Testis (tissue), 3 donors: Measurements from ENCODE around the gene SLC22A6. TPM values are rescaled to one million over a fixed set of nuclear protein-coding genes. Genes with fewer than 3 reads are reported as not detected.

ENCODE experiments used
- DNase-seq: peaks from one replicate; pipeline ENCODE4 v3.0.0-alpha.2; 2019
- H3K27ac ChIP-seq, 2 donors: fragments of 200-600 bp; sonication (generic); one replicate each; pipeline ENCODE4 v1.5.1; 2019
- H3K27me3 ChIP-seq: fragments of 200-600 bp; sonication (generic); one replicate; pipeline ENCODE4 v1.5.1; 2019
- H3K36me3 ChIP-seq: fragments of 200-600 bp; sonication (generic); one replicate; pipeline ENCODE4 v1.5.1; 2017; ENCODE audit warnings: low read depth; ENCODE audit errors: missing control alignments
- H3K4me1 ChIP-seq: fragments of 200-600 bp; sonication (generic); one replicate; pipeline ENCODE4 v1.5.1; 2019
- H3K4me3 ChIP-seq, 2 donors: fragments of 200-600 bp; sonication (generic); one replicate each; pipeline ENCODE4 v1.5.1; 2017 to 2019
- H3K9me3 ChIP-seq: fragments of 200-600 bp; sonication (generic); one replicate; pipeline ENCODE4 v1.5.1; 2017
- POLR2A ChIP-seq: fragments of 450-650 bp; IDR thresholded peaks from one replicate; pipeline ENCODE4 v1.6.1; 2017; ENCODE audit warnings: antibody characterized with exemption, mild to moderate bottlenecking, moderate library complexity
- WGBS, 2 donors: methylation state at CpG; one replicate each; pipeline ENCODE4 v1.1.5; 2018; 5-methylcytosine and 5-hydroxymethylcytosine counted together
- intact Hi-C: fragments of 100-400 bp; cut with DNase I; formaldehyde crosslinking; loops from one replicate; pipeline ENCODE4 v1.15.1; 2023; ENCODE audit warnings: low total_unique reads
- polyA plus RNA-seq: library from polyadenylated mRNA; stranded (reverse); fragments of 350-450 nt; fragmentation: Illumina TruSeq; extraction: RNeasy Lipid Tissue Mini Kit (QIAGEN cat#74804); gene quantifications from one replicate; pipeline ENCODE4 v1.2.3, GENCODE V29; 2014; ENCODE audit warnings: low read depth, low replicate concordance; ENCODE audit not compliant: insufficient read depth
- total RNA-seq, 2 donors: library from RNA; depleted of rRNA; stranded (reverse); fragments of >200 nt; gene quantifications; one replicate each; pipeline ENCODE4 v1.2.3, GENCODE V29; 2016
- TF ChIP-seq, protein P1 (sequence below), 3 experiments: fragments of 450-650 bp in 2 of 3; fragments of 200-600 bp in 1 of 3; sonication (generic) in 1 of 3; IDR thresholded peaks; one replicate each; pipeline ENCODE4 v1.5.1; 2016 to 2019; ENCODE audit warnings: antibody characterized with exemption in 3 of 3, mild to moderate bottlenecking in 2 of 3, moderate library complexity in 1 of 3

Gene SLC22A6
- total and polyA plus RNA-seq, 3 donors from 2014 or later = not detected

DNA sequence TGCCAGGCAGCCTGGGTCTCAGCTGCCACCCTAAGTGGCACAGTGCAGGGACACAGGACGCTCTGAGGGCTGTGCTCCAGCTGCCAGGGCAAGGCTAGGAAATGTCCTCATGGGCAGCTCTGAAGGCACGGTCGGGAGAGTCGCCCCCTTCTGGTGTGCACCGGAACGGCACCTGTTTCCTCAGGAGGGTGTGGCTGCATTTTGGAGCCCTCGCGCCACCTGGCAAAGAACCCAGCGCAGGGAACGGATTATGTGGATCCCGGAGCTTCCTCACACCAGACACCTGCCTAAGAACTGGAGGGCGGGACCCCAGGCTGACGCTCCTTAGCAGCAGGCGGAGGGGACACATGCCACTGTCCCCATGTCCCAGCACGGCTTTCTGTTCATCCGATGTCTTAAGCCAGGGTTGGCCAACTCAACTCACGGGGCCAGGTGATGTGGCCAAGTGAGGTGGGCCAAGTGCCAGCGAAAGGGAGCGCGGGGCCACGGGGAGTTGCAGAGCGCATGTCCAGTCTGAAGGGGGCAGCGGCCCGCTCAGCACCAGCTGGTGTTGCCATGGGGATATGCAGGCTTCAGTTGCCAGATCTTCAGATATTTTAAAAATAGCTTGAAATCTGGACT lies 36.0 kb upstream of the SLC22A6 start:
- WGBS, 2 donors = 64 to 75% methylated on average over 16 to 24 of the region's 24 CpGs
- H3K27ac ChIP-seq = no peak overlapping the region
- no peak for TF ChIP-seq POLR2A
- TF ChIP-seq, protein P1, sequence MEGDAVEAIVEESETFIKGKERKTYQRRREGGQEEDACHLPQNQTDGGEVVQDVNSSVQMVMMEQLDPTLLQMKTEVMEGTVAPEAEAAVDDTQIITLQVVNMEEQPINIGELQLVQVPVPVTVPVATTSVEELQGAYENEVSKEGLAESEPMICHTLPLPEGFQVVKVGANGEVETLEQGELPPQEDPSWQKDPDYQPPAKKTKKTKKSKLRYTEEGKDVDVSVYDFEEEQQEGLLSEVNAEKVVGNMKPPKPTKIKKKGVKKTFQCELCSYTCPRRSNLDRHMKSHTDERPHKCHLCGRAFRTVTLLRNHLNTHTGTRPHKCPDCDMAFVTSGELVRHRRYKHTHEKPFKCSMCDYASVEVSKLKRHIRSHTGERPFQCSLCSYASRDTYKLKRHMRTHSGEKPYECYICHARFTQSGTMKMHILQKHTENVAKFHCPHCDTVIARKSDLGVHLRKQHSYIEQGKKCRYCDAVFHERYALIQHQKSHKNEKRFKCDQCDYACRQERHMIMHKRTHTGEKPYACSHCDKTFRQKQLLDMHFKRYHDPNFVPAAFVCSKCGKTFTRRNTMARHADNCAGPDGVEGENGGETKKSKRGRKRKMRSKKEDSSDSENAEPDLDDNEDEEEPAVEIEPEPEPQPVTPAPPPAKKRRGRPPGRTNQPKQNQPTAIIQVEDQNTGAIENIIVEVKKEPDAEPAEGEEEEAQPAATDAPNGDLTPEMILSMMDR (IDR thresholded peaks at IDR 0.05) = peak in 2 of 3 experiments; percentile 8 to 30
- H3K4me1 ChIP-seq = peaks cover 6% of the 10 kb centered on the region
- intact Hi-C loops = no loop called here
- no peak for DNase-seq
- H3K36me3 ChIP-seq = no peaks in the 10 kb centered on the region
- H3K9me3 ChIP-seq = no peaks in the 10 kb centered on the region
- no peak overlapping the region for H3K4me3 ChIP-seq
- H3K27me3 ChIP-seq = no peaks in the 10 kb centered on the region

DNA sequence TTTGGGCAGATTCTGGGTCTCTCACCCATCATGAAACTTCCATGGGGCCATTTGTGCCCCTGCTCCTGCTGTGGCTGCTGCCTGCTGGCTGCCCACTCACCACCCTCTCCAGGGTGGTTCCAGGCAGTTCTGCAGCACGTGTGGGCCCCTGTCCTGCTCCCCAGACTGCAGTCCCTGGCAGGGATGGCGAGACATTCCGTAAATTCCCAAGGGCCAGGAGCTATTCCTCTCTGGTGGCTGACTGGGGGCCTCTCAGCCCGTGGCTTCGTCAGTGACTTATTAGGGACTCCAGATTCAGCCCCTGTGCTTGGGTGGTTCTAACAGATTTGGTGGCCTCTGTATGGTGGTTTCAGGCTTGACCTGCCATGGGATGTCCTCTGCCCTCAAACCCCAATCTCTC lies 34.7 kb upstream of the SLC22A6 start:
- intact Hi-C loops = no loop called here
- Histone ChIP-seq H3K27me3 (no peaks in the 10 kb centered on the region), H3K4me1 (peaks cover 10% of the 10 kb centered on the region), H3K27ac (no peak overlapping the region), H3K9me3 (no peaks in the 10 kb centered on the region), H3K36me3 (no peaks in the 10 kb centered on the region), H3K4me3 (no peak overlapping the region)
- DNase-seq = no peak
- TF ChIP-seq, protein P1 (IDR thresholded peaks at IDR 0.05) = no peak
- TF ChIP-seq POLR2A = no peak
- WGBS, 2 donors = 89% methylated on average over 5 of the region's 5 CpGs; no CpG with 5 or more reads in 1 of the 2 donors

DNA sequence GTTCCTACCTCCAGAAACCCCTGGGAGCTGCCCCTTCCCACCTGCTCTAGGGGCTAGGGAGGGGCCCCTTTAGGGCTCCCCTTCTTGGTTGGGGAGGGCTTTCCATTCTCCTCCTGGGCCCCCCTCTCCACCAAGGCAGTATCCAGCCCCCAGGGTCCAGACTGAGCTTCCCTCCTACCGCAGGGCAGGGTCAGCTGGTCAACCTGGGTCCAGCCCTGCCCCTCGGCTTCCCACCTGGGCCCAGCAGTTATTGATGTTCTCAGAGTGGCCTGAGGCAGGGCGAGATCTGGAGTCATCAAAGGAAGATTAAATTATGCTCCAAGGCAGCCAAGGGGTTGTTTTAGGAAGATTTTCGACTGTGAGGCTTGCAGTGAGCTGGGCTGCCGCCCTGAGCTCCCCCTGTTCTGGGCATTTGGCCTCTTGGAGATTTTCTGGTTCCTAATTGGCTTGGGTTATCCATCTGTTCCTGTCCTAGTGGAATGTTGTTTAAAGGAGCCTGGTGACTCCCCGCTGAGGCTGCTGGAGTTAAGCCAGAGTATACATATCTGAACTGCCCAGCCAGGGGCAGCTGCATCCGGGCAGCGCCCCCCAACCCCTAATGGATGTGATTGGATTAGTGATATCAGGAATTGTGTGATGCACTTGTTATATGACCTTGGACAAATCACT lies 32.7 kb upstream of the SLC22A6 start:
- H3K27ac ChIP-seq = no peak overlapping the region

DNA sequence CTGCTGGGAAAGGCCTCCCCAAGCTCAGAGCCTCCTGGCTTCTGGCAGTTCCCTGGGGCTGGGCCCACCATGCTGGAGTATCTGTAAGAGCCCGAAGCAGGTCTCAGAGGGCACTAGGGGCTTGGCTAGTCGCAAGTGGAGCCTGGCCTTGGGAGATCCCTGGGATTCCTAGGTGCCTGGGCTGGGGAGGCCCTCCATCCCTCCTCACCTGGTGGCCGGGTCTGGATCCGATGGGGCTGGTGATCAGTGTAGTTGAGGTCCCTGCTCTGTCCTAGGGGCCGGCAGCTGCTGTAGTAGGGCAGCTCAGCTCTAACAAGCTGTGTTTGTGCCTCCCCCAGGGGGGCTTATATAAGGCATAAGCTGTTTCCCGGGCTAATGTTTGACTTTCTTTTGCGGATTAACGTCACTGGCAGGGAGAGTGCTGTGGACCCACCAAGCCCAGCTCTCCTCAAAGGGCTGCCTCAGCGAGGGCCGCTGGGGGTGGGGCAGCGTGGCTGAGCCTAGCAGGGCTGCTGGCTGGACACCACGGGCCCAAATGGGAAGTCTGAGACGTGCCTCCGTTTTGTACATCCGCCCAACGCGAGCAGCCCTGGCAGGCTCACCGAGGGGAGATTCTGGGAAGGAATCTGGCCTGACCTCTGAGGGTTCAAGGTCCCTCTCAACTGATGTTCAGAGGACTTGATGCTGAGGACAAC lies 30.9 kb upstream of the SLC22A6 start, which contains the start of gene SLC22A8:
Gene SLC22A8 (minus strand): TSS at position 321 of the 695 bp plus-strand sequence. CDS start 883 bp downstream, outside the sequence.
- Histone ChIP-seq H3K4me3 (no peak within 1 kb of the TSS), H3K27ac (no peak within 1 kb of the TSS), H3K9me3 (no peaks in the 10 kb centered on the region), H3K4me1 (peaks cover 13% of the 10 kb centered on the region), H3K27me3 (no peaks in the 10 kb centered on the region), H3K36me3 (no peaks in the 10 kb centered on the region)
- intact Hi-C loops = no loop called here
- TF ChIP-seq POLR2A = no peak
- TF ChIP-seq, protein P1 (IDR thresholded peaks at IDR 0.05) = no peak
- 34 to 64% methylated on average over 7 to 18 of the region's 18 CpGs for WGBS, 2 donors
- peak; percentile 40 for DNase-seq

More for the DNA sequence above, 32.7 kb upstream of the SLC22A6 start:
- H3K4me3 ChIP-seq = no peak overlapping the region
- intact Hi-C loops = no loop called here
- 44 to 54% methylated on average over 6 to 8 of the region's 8 CpGs for WGBS, 2 donors
- peak; percentile 12 for DNase-seq
- TF ChIP-seq, protein P1 (IDR thresholded peaks at IDR 0.05) = no peak
- no peak for TF ChIP-seq POLR2A
- H3K36me3 ChIP-seq = no peaks in the 10 kb centered on the region
- H3K4me1 ChIP-seq = peaks cover 10% of the 10 kb centered on the region
- no peaks in the 10 kb centered on the region for H3K9me3 ChIP-seq
- H3K27me3 ChIP-seq = no peaks in the 10 kb centered on the region
